GM23248 (cell line): ENCODE measurements around the gene CLEC4G.

Experiments used
- EZH2 ChIP-seq: fragments of 200-600 bp; sonication (generic); IDR thresholded peaks from 2 replicates; pipeline ENCODE4 v1.6.1; 2018; ENCODE audit warnings: antibody characterized with exemption, mild to moderate bottlenecking; ENCODE audit not compliant: insufficient read depth, poor library complexity, severe bottlenecking
- EZH2phosphoT487 ChIP-seq: fragments of 200-600 bp; sonication (generic); IDR thresholded peaks from 2 replicates; pipeline ENCODE4 v1.6.1; 2018; ENCODE audit warnings: antibody characterized with exemption, moderate library complexity, mild to moderate bottlenecking, low read depth; ENCODE audit not compliant: insufficient read depth

DNA sequence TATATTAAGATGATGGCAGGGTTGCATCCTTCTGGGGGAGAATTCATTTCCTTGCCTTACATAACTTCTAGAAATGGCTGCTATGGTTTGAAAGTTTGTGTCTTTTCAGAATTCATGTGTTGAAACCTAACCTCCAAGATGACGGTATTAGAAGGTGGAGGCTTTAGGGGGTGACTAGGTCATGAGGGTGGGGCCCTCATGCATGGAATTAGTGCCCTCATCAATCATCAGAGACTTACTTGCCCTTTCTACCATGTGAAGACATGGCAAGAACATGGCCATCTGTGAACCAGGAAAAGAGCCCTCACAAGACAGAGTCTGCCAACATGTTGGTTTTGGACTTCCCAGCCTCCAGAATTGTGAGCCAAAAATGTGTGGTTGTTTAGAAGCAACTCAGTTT lies 15.1 kb downstream of the CLEC4G start:
- no peak for TF ChIP-seq EZH2phosphoT487
- no peak for TF ChIP-seq EZH2
